B cell (primary cell): ENCODE data around the gene FFAR2.

Experiments used
- CTCF ChIP-seq: fragments of 200-600 bp; IDR thresholded peaks from one replicate; pipeline ENCODE4 v1.8.0; 2022; ENCODE audit warnings: antibody characterized with exemption, mild to moderate bottlenecking
- EZH2 ChIP-seq: IDR thresholded peaks from 2 replicates; pipeline ENCODE4 v1.6.1; 2012; ENCODE audit warnings: borderline replicate concordance, low read depth, mild to moderate bottlenecking, moderate library complexity, low read length; ENCODE audit not compliant: insufficient read depth, poor library complexity, severe bottlenecking

- TF ChIP-seq CTCF: no peak
- no peak for TF ChIP-seq EZH2
These were observed 43.0 kb upstream of the FFAR2 start for GRCh38 chr19:35404879-35405622.
